Activated CD4-positive, alpha-beta T cell treated with anti-CD3 and anti-CD28 coated beads for 36 hours (primary cell): ENCODE results near the gene DEPDC5. TPM values are rescaled to one million over a fixed set of nuclear protein-coding genes. Genes with fewer than 3 reads are reported as not detected.

Source experiments
- ATAC-seq: fragments of 200-7000 bp; cut with Tn5 transposase; one replicate; pipeline ENCODE4 v1.10.0; 2021; ENCODE audit warnings: mild to moderate bottlenecking, moderate library complexity
- CTCF ChIA-PET: fragments of 350-600 bp; sonication (Branson Sonifier 250); formaldehyde crosslinking; loops from one replicate; lab custom pipeline; 2021; ENCODE audit warnings: antibody characterized with exemption; lab: Charles Lee
- POLR2A ChIA-PET: fragments of 350-600 bp; sonication (Branson Sonifier 250); formaldehyde crosslinking; loops from one replicate; lab custom pipeline; 2021; ENCODE audit warnings: antibody characterized with exemption, inconsistent platforms; lab: Charles Lee
- DNase-seq: peaks from one replicate; pipeline ENCODE4 v3.0.0-alpha.2; 2020
- H3K27ac Mint-ChIP-seq: one replicate; pipeline ENCODE4 v1.8.0; 2021; ENCODE audit warnings: mixed read lengths
- H3K27me3 Mint-ChIP-seq: one replicate; pipeline ENCODE4 v1.8.0; 2021; ENCODE audit warnings: mixed read lengths
- H3K36me3 Mint-ChIP-seq: one replicate; pipeline ENCODE4 v1.8.0; 2021; ENCODE audit warnings: low read depth, mixed read lengths
- H3K4me1 Mint-ChIP-seq: one replicate; pipeline ENCODE4 v1.8.0; 2021; ENCODE audit warnings: mixed read lengths
- H3K4me3 Mint-ChIP-seq: one replicate; pipeline ENCODE4 v1.8.0; 2021; ENCODE audit warnings: mild to moderate bottlenecking, moderate library complexity, mixed read lengths
- H3K9me3 Mint-ChIP-seq: one replicate; pipeline ENCODE4 v1.8.0; 2021; ENCODE audit warnings: low read depth, mixed read lengths
- intact Hi-C, 2 experiments: fragments of 100-400 bp; cut with DNase I in 1 of 2; cut with micrococcal nuclease in 1 of 2; formaldehyde crosslinking; loops; one replicate each; pipeline versions ENCODE4 v1.14.2 to v1.15.1; 2022 to 2024; cut with DNase I, micrococcal nuclease
- total RNA-seq, 2 experiments: library from RNA; stranded (reverse); gene quantifications; one replicate each; pipeline ENCODE4 v1.2.3, GENCODE V29; 2021

DEPDC5 gene
- total RNA-seq, 2 experiments from 2014 or later: 35.3 to 47.1 TPM

GRCh38 chr22:31830721-31831070, 76.9 kb downstream of the DEPDC5 start:
- DNase-seq: no peak
- Mint-ChIP-seq H3K9me3 (no peaks in the 10 kb centered on the region), H3K36me3 (peaks cover 53% of the 10 kb centered on the region), H3K27me3 (no peaks in the 10 kb centered on the region), H3K4me1 (peaks cover 31% of the 10 kb centered on the region), H3K4me3 (no peak overlapping the region), H3K27ac (no peak overlapping the region)
- intact Hi-C loops: loop anchor here in 1 of 2 experiments (10.0 kb wide), 1 partner anchor 166 kb away; the partner anchor contains the start of gene PISD
- ChIA-PET POLR2A (no interaction called here), CTCF (interaction anchor here (0.6 to 1.7 kb wide), 4 partner anchors 12 to 188 kb away, joined by 3 to 4 read pairs (median 3); no protein-coding TSS in a partner anchor)
- no peak for ATAC-seq

- H3K4me3 Mint-ChIP-seq: no peak overlapping the region
- POLR2A ChIA-PET: no interaction called here
- ATAC-seq: no peak
- DNase-seq: no peak
- no peaks in the 10 kb centered on the region for H3K27me3 Mint-ChIP-seq
- H3K4me1 Mint-ChIP-seq: peaks cover 26% of the 10 kb centered on the region
- no peak overlapping the region for H3K27ac Mint-ChIP-seq
- H3K36me3 Mint-ChIP-seq: peaks cover 43% of the 10 kb centered on the region
- intact Hi-C loops: loop anchor here in 1 of 2 experiments (10.0 kb wide), 1 partner anchor 169 kb away; the partner anchor contains the start of gene PISD
- no peaks in the 10 kb centered on the region for H3K9me3 Mint-ChIP-seq
- CTCF ChIA-PET: interaction anchor here (0.6 kb wide), 1 partner anchor 8 kb away, joined by 3 read pairs; no protein-coding TSS in a partner anchor
Measured at GRCh38 chr22:31833930-31834329, 80.1 kb downstream of the DEPDC5 start.

GRCh38 chr22:31836010-31836409, 82.2 kb downstream of the DEPDC5 start:
- ATAC-seq: no peak
- DNase-seq: no peak
- Mint-ChIP-seq H3K27ac (no peak overlapping the region), H3K9me3 (no peaks in the 10 kb centered on the region), H3K36me3 (peaks cover 32% of the 10 kb centered on the region), H3K4me3 (no peak overlapping the region), H3K27me3 (no peaks in the 10 kb centered on the region), H3K4me1 (peaks cover 5% of the 10 kb centered on the region)
- intact Hi-C loops: loop anchor here in 1 of 2 experiments (10.0 kb wide), 1 partner anchor 171 kb away; the partner anchor contains the start of gene PISD
- ChIA-PET CTCF (interaction anchor here (1.0 kb wide), 1 partner anchor 10 kb away, joined by 3 read pairs; no protein-coding TSS in a partner anchor), POLR2A (no interaction called here)

GRCh38 chr22:31838917-31839316, 85.1 kb downstream of the DEPDC5 start:
- ATAC-seq: no peak
- Mint-ChIP-seq H3K27me3 (no peaks in the 10 kb centered on the region), H3K4me1 (peaks cover 6% of the 10 kb centered on the region), H3K27ac (no peak overlapping the region), H3K36me3 (peaks cover 26% of the 10 kb centered on the region), H3K4me3 (no peak overlapping the region), H3K9me3 (no peaks in the 10 kb centered on the region)
- no peak for DNase-seq
- intact Hi-C loops: loop anchor here in 1 of 2 experiments (10.0 kb wide), 1 partner anchor 174 kb away; the partner anchor contains the start of gene PISD
- POLR2A ChIA-PET: no interaction called here
- CTCF ChIA-PET: no interaction called here

- intact Hi-C loops: loop anchor here in 1 of 2 experiments (10.0 kb wide), 1 partner anchor 175 kb away; the partner anchor contains the start of gene PISD
- DNase-seq (no peak), ATAC-seq (no peak)
- Mint-ChIP-seq H3K4me3 (no peak overlapping the region), H3K27me3 (no peaks in the 10 kb centered on the region), H3K4me1 (peaks cover 6% of the 10 kb centered on the region), H3K27ac (no peak overlapping the region), H3K36me3 (peaks cover 28% of the 10 kb centered on the region), H3K9me3 (no peaks in the 10 kb centered on the region)
- ChIA-PET CTCF (no interaction called here), POLR2A (no interaction called here)
Measured at GRCh38 chr22:31839986-31840385, 86.2 kb downstream of the DEPDC5 start.

- Mint-ChIP-seq H3K36me3 (peaks cover 28% of the 10 kb centered on the region), H3K27me3 (no peaks in the 10 kb centered on the region), H3K4me3 (no peak overlapping the region), H3K9me3 (no peaks in the 10 kb centered on the region), H3K27ac (no peak overlapping the region), H3K4me1 (peaks cover 6% of the 10 kb centered on the region)
- ATAC-seq: no peak
- ChIA-PET CTCF (no interaction called here), POLR2A (no interaction called here)
- intact Hi-C loops: no loop called here
- DNase-seq: no peak
Measured at GRCh38 chr22:31840585-31840984, 86.8 kb downstream of the DEPDC5 start.

- H3K27me3 Mint-ChIP-seq: no peaks in the 10 kb centered on the region
- CTCF ChIA-PET: no interaction called here
- H3K27ac Mint-ChIP-seq: no peak overlapping the region
- DNase-seq: no peak
- H3K4me3 Mint-ChIP-seq: no peak overlapping the region
- ATAC-seq: no peak
- POLR2A ChIA-PET: no interaction called here
- peaks cover 9% of the 10 kb centered on the region for H3K4me1 Mint-ChIP-seq
- intact Hi-C loops: no loop called here
- peaks cover 31% of the 10 kb centered on the region for H3K36me3 Mint-ChIP-seq
- H3K9me3 Mint-ChIP-seq: no peaks in the 10 kb centered on the region
Measured at GRCh38 chr22:31841078-31841827, 87.4 kb downstream of the DEPDC5 start.

- H3K4me3 Mint-ChIP-seq: no peak overlapping the region
- intact Hi-C loops: no loop called here
- CTCF ChIA-PET: no interaction called here
- POLR2A ChIA-PET: no interaction called here
- no peak for ATAC-seq
- no peak overlapping the region for H3K27ac Mint-ChIP-seq
- no peaks in the 10 kb centered on the region for H3K27me3 Mint-ChIP-seq
- H3K9me3 Mint-ChIP-seq: no peaks in the 10 kb centered on the region
- peaks cover 12% of the 10 kb centered on the region for H3K4me1 Mint-ChIP-seq
- DNase-seq: no peak
- H3K36me3 Mint-ChIP-seq: peaks cover 37% of the 10 kb centered on the region
Measured at GRCh38 chr22:31843526-31843925, 89.7 kb downstream of the DEPDC5 start.

GRCh38 chr22:31844941-31845340, 91.1 kb downstream of the DEPDC5 start:
- H3K27me3 Mint-ChIP-seq: no peaks in the 10 kb centered on the region
- no peak for ATAC-seq
- H3K27ac Mint-ChIP-seq: no peak overlapping the region
- intact Hi-C loops: no loop called here
- ChIA-PET POLR2A (interaction anchor here (0.6 kb wide), 1 partner anchor 10 kb away, joined by 3 read pairs; no protein-coding TSS in a partner anchor), CTCF (interaction anchor here (0.8 to 1.7 kb wide), 2 partner anchors 14 to 26 kb away, joined by 3 to 9 read pairs; no protein-coding TSS in a partner anchor)
- no peaks in the 10 kb centered on the region for H3K9me3 Mint-ChIP-seq
- no peak for DNase-seq
- peaks cover 44% of the 10 kb centered on the region for H3K36me3 Mint-ChIP-seq
- H3K4me1 Mint-ChIP-seq: peaks cover 12% of the 10 kb centered on the region
- no peak overlapping the region for H3K4me3 Mint-ChIP-seq

- H3K27ac Mint-ChIP-seq: peak overlapping the region; percentile 2
- H3K4me3 Mint-ChIP-seq: no peak overlapping the region
- intact Hi-C loops: loop anchor here in 1 of 2 experiments (1.0 kb wide), 1 partner anchor 17 kb away; no protein-coding TSS in a partner anchor
- H3K36me3 Mint-ChIP-seq: peaks cover 40% of the 10 kb centered on the region
- ATAC-seq: peak; percentile 51
- H3K4me1 Mint-ChIP-seq: peaks cover 9% of the 10 kb centered on the region
- peak; percentile 32 for DNase-seq
- H3K27me3 Mint-ChIP-seq: no peaks in the 10 kb centered on the region
- POLR2A ChIA-PET: no interaction called here
- CTCF ChIA-PET: interaction anchor here (0.6 to 1.2 kb wide), 3 partner anchors 16 to 123 kb away, joined by 3 read pairs; no protein-coding TSS in a partner anchor
- no peaks in the 10 kb centered on the region for H3K9me3 Mint-ChIP-seq
Measured at GRCh38 chr22:31846161-31847115, 92.6 kb downstream of the DEPDC5 start.

GRCh38 chr22:31848411-31848810, 94.6 kb downstream of the DEPDC5 start:
- peaks cover 40% of the 10 kb centered on the region for H3K36me3 Mint-ChIP-seq
- intact Hi-C loops: no loop called here
- POLR2A ChIA-PET: no interaction called here
- DNase-seq (no peak), ATAC-seq (no peak)
- CTCF ChIA-PET: no interaction called here
- no peak overlapping the region for H3K27ac Mint-ChIP-seq
- peaks cover 7% of the 10 kb centered on the region for H3K4me1 Mint-ChIP-seq
- no peaks in the 10 kb centered on the region for H3K27me3 Mint-ChIP-seq
- no peak overlapping the region for H3K4me3 Mint-ChIP-seq
- no peaks in the 10 kb centered on the region for H3K9me3 Mint-ChIP-seq
